GM23248 (cell line): ENCODE results near the gene ABHD10. TPM values are rescaled to one million over a fixed set of nuclear protein-coding genes. Genes with fewer than 3 reads are reported as not detected.

Source experiments
- DNase-seq: peaks from one replicate; pipeline ENCODE4 v3.0.0-alpha.2; 2015
- H2AFZ ChIP-seq: fragments of 200-600 bp; sonication (generic); 2 replicates; pipeline ENCODE4 v1.6.1; 2016; ENCODE audit warnings: antibody characterized with exemption
- H3F3A ChIP-seq: fragments of 200-600 bp; sonication (generic); 2 replicates; pipeline ENCODE4 v1.6.1; 2016; ENCODE audit warnings: mild to moderate bottlenecking, antibody characterized with exemption, mixed run types; ENCODE audit not compliant: insufficient read depth
- H3K27ac ChIP-seq: fragments of 200-600 bp; sonication (generic); 2 replicates; pipeline ENCODE4 v1.5.1; 2016; ENCODE audit warnings: mild to moderate bottlenecking
- H3K27me3 ChIP-seq: fragments of 200-600 bp; sonication (generic); replicated peaks from 2 replicates; pipeline ENCODE4 v1.6.1; 2016; ENCODE audit warnings: mild to moderate bottlenecking; ENCODE audit not compliant: insufficient read depth
- H3K36me3 ChIP-seq: fragments of 200-600 bp; sonication (generic); 2 replicates; pipeline ENCODE4 v1.6.1; 2016; ENCODE audit warnings: low read depth, mild to moderate bottlenecking
- H3K4me1 ChIP-seq: fragments of 200-600 bp; sonication (generic); 2 replicates; pipeline ENCODE4 v1.6.1; 2016; ENCODE audit warnings: mild to moderate bottlenecking; ENCODE audit not compliant: insufficient read depth
- H3K4me2 ChIP-seq: fragments of 200-600 bp; sonication (generic); one replicate; pipeline ENCODE4 v1.6.1; 2016; ENCODE audit warnings: mild to moderate bottlenecking; ENCODE audit not compliant: unreplicated experiment
- H3K4me3 ChIP-seq: fragments of 200-600 bp; sonication (generic); 2 replicates; pipeline ENCODE4 v1.5.1; 2016; ENCODE audit warnings: mild to moderate bottlenecking
- H3K79me2 ChIP-seq: fragments of 200-600 bp; sonication (generic); 2 replicates; pipeline ENCODE4 v1.6.1; 2016; ENCODE audit warnings: mild to moderate bottlenecking; ENCODE audit not compliant: insufficient read depth
- H3K9ac ChIP-seq: fragments of 200-600 bp; sonication (generic); 2 replicates; pipeline ENCODE4 v1.6.1; 2016; ENCODE audit warnings: mild to moderate bottlenecking
- H3K9me2 ChIP-seq: fragments of 200-600 bp; sonication (generic); 2 replicates; pipeline ENCODE4 v1.6.1; 2016; ENCODE audit warnings: mixed run types, mild to moderate bottlenecking, moderate library complexity; ENCODE audit not compliant: insufficient read depth
- H3K9me3 ChIP-seq: fragments of 200-600 bp; sonication (generic); one replicate; pipeline ENCODE4 v1.6.1; 2017; ENCODE audit warnings: low read depth
- H4K20me1 ChIP-seq: fragments of 200-600 bp; sonication (generic); 2 replicates; pipeline ENCODE4 v1.6.0; 2016; ENCODE audit not compliant: insufficient read depth
- EZH2 ChIP-seq: fragments of 200-600 bp; sonication (generic); IDR thresholded peaks from 2 replicates; pipeline ENCODE4 v1.6.1; 2018; ENCODE audit warnings: antibody characterized with exemption, mild to moderate bottlenecking; ENCODE audit not compliant: insufficient read depth, poor library complexity, severe bottlenecking
- EZH2phosphoT487 ChIP-seq: fragments of 200-600 bp; sonication (generic); IDR thresholded peaks from 2 replicates; pipeline ENCODE4 v1.6.1; 2018; ENCODE audit warnings: antibody characterized with exemption, moderate library complexity, mild to moderate bottlenecking, low read depth; ENCODE audit not compliant: insufficient read depth
- WGBS, 2 experiments: methylation state at CpG; one replicate each; pipeline ENCODE4 v1.1.6; 2015 to 2017; ENCODE audit warnings: low lambda C conversion rate in 2 of 2, low coverage in 1 of 2; ENCODE audit errors: missing lambda C conversion rate in 2 of 2; 5-methylcytosine and 5-hydroxymethylcytosine counted together
- in situ Hi-C: fragments of 300-500 bp; cut with MboI; formaldehyde crosslinking; loops from 2 replicates; pipeline ENCODE4 v1.15.0; 2020
- polyA plus RNA-seq: library from polyadenylated mRNA; unstranded; fragments of >200 nt; fragmentation: Nextera tagmentation; extraction: Ambion mirVana; gene quantifications from 2 replicates; pipeline ENCODE4 v1.2.1, GENCODE V29; 2016
- total RNA-seq: library from RNA; depleted of rRNA; stranded (reverse); fragments of >200 nt; shearing (Covaris generic); gene quantifications from 2 replicates; pipeline ENCODE4 v1.2.3, GENCODE V29; 2014

ABHD10 gene
- total and polyA plus RNA-seq, 2 experiments from 2014 or later, result 25.4 to 26.4 TPM

GRCh38 chr3:111956995-111957734 lies 21.7 kb upstream of the ABHD10 start:
- no peak for DNase-seq
- Histone ChIP-seq H3K36me3 (peaks cover 23% of the 10 kb centered on the region), H3K27me3 (no peaks in the 10 kb centered on the region), H4K20me1 (no peaks in the 10 kb centered on the region), H3K4me2 (no peak overlapping the region), H3K4me1 (peaks cover 8% of the 10 kb centered on the region; the same call in 1 of the 2 replicates), H3K9ac (no peak overlapping the region), H3K27ac (no peak overlapping the region), H3K9me2 (no peaks in the 10 kb centered on the region), H3K9me3 (no peaks in the 10 kb centered on the region), H2AFZ (no peak overlapping the region), H3K4me3 (no peak overlapping the region), H3K79me2 (no peaks in the 10 kb centered on the region), H3F3A (peaks cover 39% of the 10 kb centered on the region)
- TF ChIP-seq EZH2phosphoT487 (no peak), EZH2 (no peak)
- in situ Hi-C loops, result no loop called here
- 89 to 93% methylated on average over 4 of the region's 4 CpGs for WGBS, 2 experiments

- in situ Hi-C loops, result loop anchor here (5.0 kb wide), 1 partner anchor 244 kb away; no protein-coding TSS in a partner anchor
- H4K20me1 ChIP-seq, result no peaks in the 10 kb centered on the region
- no peak for DNase-seq
- H2AFZ ChIP-seq, result no peak overlapping the region
- H3K9me2 ChIP-seq, result no peaks in the 10 kb centered on the region
- no peak overlapping the region for H3K4me2 ChIP-seq
- H3F3A ChIP-seq, result peaks cover 57% of the 10 kb centered on the region
- no peak overlapping the region for H3K27ac ChIP-seq
- no peaks in the 10 kb centered on the region for H3K27me3 ChIP-seq
- H3K4me3 ChIP-seq, result no peak overlapping the region
- WGBS, 2 experiments, result 63 to 77% methylated on average over 3 of the region's 3 CpGs
- no peaks in the 10 kb centered on the region; the same call in 1 of the 2 replicates for H3K79me2 ChIP-seq
- peaks cover 34% of the 10 kb centered on the region for H3K36me3 ChIP-seq
- peaks cover 17% of the 10 kb centered on the region for H3K4me1 ChIP-seq
- no peak overlapping the region for H3K9ac ChIP-seq
- no peak for TF ChIP-seq EZH2
- TF ChIP-seq EZH2phosphoT487, result no peak
- H3K9me3 ChIP-seq, result no peaks in the 10 kb centered on the region
These were observed 17.2 kb upstream of the ABHD10 start for GRCh38 chr3:111961461-111962164.

- TF ChIP-seq EZH2phosphoT487 (no peak), EZH2 (no peak)
- no peak overlapping the region for H3K4me3 ChIP-seq
- no peaks in the 10 kb centered on the region for H3K27me3 ChIP-seq
- H3F3A ChIP-seq, result peaks cover 57% of the 10 kb centered on the region
- H3K9me2 ChIP-seq, result no peaks in the 10 kb centered on the region
- H3K79me2 ChIP-seq, result peaks cover 4% of the 10 kb centered on the region; the same call in 1 of the 2 replicates
- peak overlapping the region; percentile 23; the same call in 1 of the 2 replicates for H3K9ac ChIP-seq
- in situ Hi-C loops, result loop anchor here (5.0 kb wide), 1 partner anchor 246 kb away; no protein-coding TSS in a partner anchor
- H3K4me2 ChIP-seq, result peak overlapping the region; percentile 13
- peaks cover 33% of the 10 kb centered on the region for H3K4me1 ChIP-seq
- H2AFZ ChIP-seq, result no peak overlapping the region
- H3K36me3 ChIP-seq, result peaks cover 44% of the 10 kb centered on the region
- 0% methylated on average over 1 of the region's 1 CpG for WGBS, 2 experiments
- DNase-seq, result peak; percentile 91
- H4K20me1 ChIP-seq, result no peaks in the 10 kb centered on the region
- peak overlapping the region; percentile 74 for H3K27ac ChIP-seq
- no peaks in the 10 kb centered on the region for H3K9me3 ChIP-seq
These were observed 15.4 kb upstream of the ABHD10 start for GRCh38 chr3:111963424-111963823.

- DNase-seq, result no peak
- TF ChIP-seq EZH2phosphoT487 (no peak), EZH2 (no peak)
- Histone ChIP-seq H3K9me2 (no peaks in the 10 kb centered on the region), H4K20me1 (no peaks in the 10 kb centered on the region), H3K9ac (no peak overlapping the region), H3K9me3 (no peaks in the 10 kb centered on the region), H3K79me2 (peaks cover 4% of the 10 kb centered on the region; the same call in 1 of the 2 replicates), H3K4me2 (no peak overlapping the region), H3K4me1 (peaks cover 39% of the 10 kb centered on the region), H2AFZ (no peak overlapping the region), H3K27ac (no peak overlapping the region), H3K4me3 (no peak overlapping the region), H3K27me3 (no peaks in the 10 kb centered on the region), H3F3A (peaks cover 61% of the 10 kb centered on the region), H3K36me3 (peaks cover 55% of the 10 kb centered on the region)
- WGBS, 2 experiments, result 95 to 97% methylated on average over 2 of the region's 2 CpGs
- in situ Hi-C loops, result no loop called here
These were observed 13.3 kb upstream of the ABHD10 start for GRCh38 chr3:111965484-111965883.
